NB4 (cell line): ENCODE measurements around the gene FERD3L.

Experiments used
- DNase-seq: peaks from one replicate; pipeline ENCODE4 v3.0.0; 2010; ENCODE audit warnings: low read depth
- H3K4me3 ChIP-seq: one replicate; pipeline ENCODE4 v1.5.1; 2011; ENCODE audit warnings: mild to moderate bottlenecking, low read depth, low read length, moderate library complexity
- CTCF ChIP-seq: IDR thresholded peaks from one replicate; pipeline ENCODE4 v1.5.1; 2012; ENCODE audit warnings: low read depth, low read length
- MAX ChIP-seq: IDR thresholded peaks from 2 replicates; pipeline ENCODE4 v1.6.1; 2011; ENCODE audit warnings: low read depth, low read length
- MYC ChIP-seq: IDR thresholded peaks from 2 replicates; pipeline ENCODE4 v1.6.1; 2011; ENCODE audit warnings: low read depth, low read length
- POLR2A ChIP-seq: IDR thresholded peaks from 2 replicates; pipeline ENCODE4 v1.6.1; 2011; ENCODE audit warnings: mild to moderate bottlenecking; ENCODE audit not compliant: insufficient read length; ENCODE audit errors: extremely low read depth

The FERD3L gene

GRCh38 chr7:19104811-19105210 is 40.4 kb downstream of the FERD3L start:
- no peak for DNase-seq
- no peak for TF ChIP-seq POLR2A
- no peak for TF ChIP-seq MYC
- no peak for TF ChIP-seq CTCF
- TF ChIP-seq MAX, result no peak
- no peak overlapping the region for H3K4me3 ChIP-seq

- no peak for DNase-seq
- TF ChIP-seq POLR2A (no peak), MYC (no peak), MAX (no peak)
- H3K4me3 ChIP-seq, result no peak overlapping the region
Observed at GRCh38 chr7:19102884-19103283, 42.3 kb downstream of the FERD3L start.

GRCh38 chr7:19101909-19102308 is 43.3 kb downstream of the FERD3L start:
- no peak for DNase-seq
- no peak overlapping the region for H3K4me3 ChIP-seq
- TF ChIP-seq CTCF (no peak), POLR2A (no peak), MAX (no peak), MYC (no peak)

GRCh38 chr7:19101472-19101871 is 43.7 kb downstream of the FERD3L start:
- no peak overlapping the region for H3K4me3 ChIP-seq
- no peak for DNase-seq
- TF ChIP-seq CTCF (no peak), POLR2A (no peak), MYC (no peak), MAX (no peak)

- TF ChIP-seq POLR2A (no peak), MYC (no peak), CTCF (no peak), MAX (no peak)
- no peak overlapping the region for H3K4me3 ChIP-seq
- DNase-seq, result no peak
Observed at GRCh38 chr7:19099924-19100323, 45.3 kb downstream of the FERD3L start.

- TF ChIP-seq CTCF, result no peak
- no peak for TF ChIP-seq POLR2A
- no peak for TF ChIP-seq MYC
- TF ChIP-seq MAX, result no peak
- no peak for DNase-seq
- no peak overlapping the region for H3K4me3 ChIP-seq
Observed at GRCh38 chr7:19099194-19099593, 46.0 kb downstream of the FERD3L start.
